Stimulated activated CD8-positive, alpha-beta memory T cell treated with anti-CD3 and anti-CD28 coated beads, Interleukin-12 subunit alpha, Interleukin-12 subunit beta, amount 100 ng/mL, for 4 hours (primary cell): ENCODE results near the gene CIP2A.

Experiments used
- DNase-seq: peaks from one replicate; pipeline ENCODE4 v3.0.0-alpha.2; 2020; ENCODE audit warnings: low read depth

Gene CIP2A

DNA sequence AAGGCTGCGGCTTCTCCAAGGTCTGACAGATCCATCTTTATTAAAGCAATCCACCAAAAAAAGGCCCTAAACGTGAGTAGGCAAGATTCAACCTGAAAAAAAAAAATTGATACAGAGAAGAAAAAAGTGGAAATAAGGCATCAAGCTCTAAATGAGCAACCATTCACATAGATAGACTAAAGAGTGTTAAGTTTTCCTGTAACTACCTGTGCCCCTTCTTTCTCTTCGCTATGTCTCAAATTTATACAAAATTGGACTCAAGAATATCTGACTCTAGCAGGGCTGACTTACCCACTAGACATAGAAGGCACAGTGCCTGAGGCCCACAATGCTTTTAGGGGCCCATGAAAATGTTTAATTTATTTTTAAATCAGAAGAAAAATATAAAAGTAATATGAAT is 78.7 kb downstream of the CIP2A start, which contains the start of gene MYH15:
MYH15 (minus strand) TSS at position 101 of the 400 bp plus-strand sequence; CDS start at position 35, 66 bp downstream.
- no peak for DNase-seq

DNA sequence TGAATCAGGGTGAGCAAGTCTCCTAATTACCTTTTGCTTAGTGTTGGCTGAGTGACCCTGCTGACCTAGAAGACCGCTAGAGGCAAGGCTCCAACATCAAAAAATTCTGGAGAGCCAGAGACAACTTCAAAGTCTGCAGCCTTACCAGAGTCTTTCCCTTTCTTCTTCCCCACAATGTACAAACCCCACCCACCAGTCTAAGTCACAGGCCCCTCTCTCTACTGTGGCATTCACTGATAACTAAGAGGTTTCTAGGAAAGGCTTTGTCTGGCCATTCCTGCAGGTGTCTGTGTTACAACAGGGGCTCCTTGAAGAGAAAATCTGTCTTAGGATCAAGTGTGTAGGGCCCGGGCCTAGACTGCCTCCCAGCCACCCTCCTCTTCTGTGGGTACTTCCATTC is 79.4 kb downstream of the CIP2A start:
- DNase-seq = no peak

GRCh38 chr3:108509263-108509662 is 80.0 kb downstream of the CIP2A start:
- no peak for DNase-seq

- DNase-seq = no peak
These were observed 81.3 kb downstream of the CIP2A start for GRCh38 chr3:108507902-108508301.

GRCh38 chr3:108505811-108506210 is 83.4 kb downstream of the CIP2A start:
- no peak for DNase-seq

- DNase-seq = no peak
These were observed 85.5 kb downstream of the CIP2A start for GRCh38 chr3:108503722-108504121.

- DNase-seq = no peak
These were observed 87.7 kb downstream of the CIP2A start for GRCh38 chr3:108501535-108501934.

GRCh38 chr3:108500728-108501127 is 88.5 kb downstream of the CIP2A start:
- DNase-seq = no peak
